Natural killer cell (primary cell): ENCODE measurements around the gene DNAI1. TPM values are rescaled to one million over a fixed set of nuclear protein-coding genes. Genes with fewer than 3 reads are reported as not detected.

ENCODE experiments used
- ATAC-seq, 3 donors: fragments of 150-1000 bp in 2 of 3; fragments of 200-7000 bp in 1 of 3; cut with Tn5 transposase; 1 replicate in 1 of 3; 2 replicates in 2 of 3; pipeline ENCODE4 v1.10.0; 2021; ENCODE audit warnings: mild to moderate bottlenecking in 2 of 3, moderate library complexity in 2 of 3
- DNase-seq, 2 donors: peaks; one replicate each; pipeline versions ENCODE4 v3.0.0 to v3.0.0-alpha.2; 2013 to 2021; ENCODE audit warnings: mixed read lengths in 1 of 2
- H3K27ac ChIP-seq: one replicate; pipeline ENCODE4 v1.5.1; 2013; ENCODE audit warnings: mild to moderate bottlenecking, low read length
- H3K27me3 ChIP-seq: one replicate; pipeline ENCODE4 v1.6.1; 2013; ENCODE audit warnings: low read length; ENCODE audit not compliant: control insufficient read depth, insufficient read depth
- H3K36me3 ChIP-seq: one replicate; pipeline ENCODE4 v1.6.1; 2013; ENCODE audit warnings: low read length; ENCODE audit not compliant: control insufficient read depth, insufficient read depth
- H3K4me1 ChIP-seq: one replicate; pipeline ENCODE4 v1.6.1; 2013; ENCODE audit warnings: low read length; ENCODE audit not compliant: control insufficient read depth, insufficient read depth
- H3K4me3 ChIP-seq: one replicate; pipeline ENCODE4 v1.5.1; 2013; ENCODE audit warnings: low read length
- H3K9me3 ChIP-seq: one replicate; pipeline ENCODE4 v1.6.1; 2013; ENCODE audit warnings: low read length; ENCODE audit not compliant: control insufficient read depth, insufficient read depth
- H3K27ac Mint-ChIP-seq, 2 donors: one replicate each; pipeline ENCODE4 v1.8.0; 2022; ENCODE audit warnings: mild to moderate bottlenecking in 2 of 2, mixed read lengths in 2 of 2, moderate library complexity in 1 of 2
- H3K27me3 Mint-ChIP-seq, 2 donors: one replicate each; pipeline ENCODE4 v1.8.0; 2022; ENCODE audit warnings: low read depth in 2 of 2, mixed read lengths in 2 of 2
- H3K36me3 Mint-ChIP-seq: one replicate; pipeline ENCODE4 v1.8.0; 2022; ENCODE audit warnings: mixed read lengths
- H3K4me1 Mint-ChIP-seq, 2 donors: one replicate each; pipeline ENCODE4 v1.8.0; 2022; ENCODE audit warnings: mixed read lengths in 2 of 2
- H3K4me3 Mint-ChIP-seq: one replicate; pipeline ENCODE4 v1.8.0; 2022; ENCODE audit warnings: mild to moderate bottlenecking, moderate library complexity, mixed read lengths
- H3K9me3 Mint-ChIP-seq, 2 donors: one replicate each; pipeline ENCODE4 v1.8.0; 2022; ENCODE audit warnings: mixed read lengths in 2 of 2
- WGBS: methylation state at CpG from one replicate; pipeline ENCODE4 v1.1.7; 2013; ENCODE audit warnings: missing lambda C conversion rate; ENCODE audit not compliant: insufficient coverage; 5-methylcytosine and 5-hydroxymethylcytosine counted together
- intact Hi-C: fragments of 100-400 bp; cut with micrococcal nuclease; formaldehyde crosslinking; loops from one replicate; pipeline ENCODE4 v1.14.2; 2022
- total RNA-seq, 4 donors: library from RNA; stranded (reverse); fragments of 120-200 nt in 1 of 4; gene quantifications; one replicate each; pipeline versions ENCODE4 v1.2.3 to v1.2.4, GENCODE V29; 2013 to 2022
- TF ChIP-seq, protein P1 (sequence below): fragments of 200-600 bp; IDR thresholded peaks from one replicate; pipeline ENCODE4 v1.8.0; 2022; ENCODE audit warnings: antibody characterized with exemption

Gene DNAI1
- total RNA-seq, 3 donors from 2014 or later (not counting 1 experiment from before 2014, with no cell fraction given) = not detected

- 79% methylated on average over 5 of the region's 5 CpGs for WGBS
- Histone ChIP-seq H3K36me3 (no peaks in the 10 kb centered on the region), H3K9me3 (no peaks in the 10 kb centered on the region), H3K4me1 (no peaks in the 10 kb centered on the region), H3K27me3 (no peaks in the 10 kb centered on the region), H3K27ac (no peak overlapping the region), H3K4me3 (no peak overlapping the region)
- intact Hi-C loops = no loop called here
- H3K4me1 Mint-ChIP-seq = no peaks in the 10 kb centered on the region
- DNase-seq (no peak), ATAC-seq (peak in 1 of 3 donors; percentile 18)
- no peak overlapping the region for H3K27ac Mint-ChIP-seq
- H3K9me3 Mint-ChIP-seq = no peaks in the 10 kb centered on the region
- no peaks in the 10 kb centered on the region for H3K36me3 Mint-ChIP-seq
- TF ChIP-seq, protein P1, sequence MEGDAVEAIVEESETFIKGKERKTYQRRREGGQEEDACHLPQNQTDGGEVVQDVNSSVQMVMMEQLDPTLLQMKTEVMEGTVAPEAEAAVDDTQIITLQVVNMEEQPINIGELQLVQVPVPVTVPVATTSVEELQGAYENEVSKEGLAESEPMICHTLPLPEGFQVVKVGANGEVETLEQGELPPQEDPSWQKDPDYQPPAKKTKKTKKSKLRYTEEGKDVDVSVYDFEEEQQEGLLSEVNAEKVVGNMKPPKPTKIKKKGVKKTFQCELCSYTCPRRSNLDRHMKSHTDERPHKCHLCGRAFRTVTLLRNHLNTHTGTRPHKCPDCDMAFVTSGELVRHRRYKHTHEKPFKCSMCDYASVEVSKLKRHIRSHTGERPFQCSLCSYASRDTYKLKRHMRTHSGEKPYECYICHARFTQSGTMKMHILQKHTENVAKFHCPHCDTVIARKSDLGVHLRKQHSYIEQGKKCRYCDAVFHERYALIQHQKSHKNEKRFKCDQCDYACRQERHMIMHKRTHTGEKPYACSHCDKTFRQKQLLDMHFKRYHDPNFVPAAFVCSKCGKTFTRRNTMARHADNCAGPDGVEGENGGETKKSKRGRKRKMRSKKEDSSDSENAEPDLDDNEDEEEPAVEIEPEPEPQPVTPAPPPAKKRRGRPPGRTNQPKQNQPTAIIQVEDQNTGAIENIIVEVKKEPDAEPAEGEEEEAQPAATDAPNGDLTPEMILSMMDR = no peak
- peaks cover 0 to 8% of the 10 kb centered on the region in 2 donors for H3K27me3 Mint-ChIP-seq
- no peak overlapping the region for H3K4me3 Mint-ChIP-seq
These were observed 92.2 kb downstream of the DNAI1 start for GRCh38 chr9:34550681-34551270.

DNA sequence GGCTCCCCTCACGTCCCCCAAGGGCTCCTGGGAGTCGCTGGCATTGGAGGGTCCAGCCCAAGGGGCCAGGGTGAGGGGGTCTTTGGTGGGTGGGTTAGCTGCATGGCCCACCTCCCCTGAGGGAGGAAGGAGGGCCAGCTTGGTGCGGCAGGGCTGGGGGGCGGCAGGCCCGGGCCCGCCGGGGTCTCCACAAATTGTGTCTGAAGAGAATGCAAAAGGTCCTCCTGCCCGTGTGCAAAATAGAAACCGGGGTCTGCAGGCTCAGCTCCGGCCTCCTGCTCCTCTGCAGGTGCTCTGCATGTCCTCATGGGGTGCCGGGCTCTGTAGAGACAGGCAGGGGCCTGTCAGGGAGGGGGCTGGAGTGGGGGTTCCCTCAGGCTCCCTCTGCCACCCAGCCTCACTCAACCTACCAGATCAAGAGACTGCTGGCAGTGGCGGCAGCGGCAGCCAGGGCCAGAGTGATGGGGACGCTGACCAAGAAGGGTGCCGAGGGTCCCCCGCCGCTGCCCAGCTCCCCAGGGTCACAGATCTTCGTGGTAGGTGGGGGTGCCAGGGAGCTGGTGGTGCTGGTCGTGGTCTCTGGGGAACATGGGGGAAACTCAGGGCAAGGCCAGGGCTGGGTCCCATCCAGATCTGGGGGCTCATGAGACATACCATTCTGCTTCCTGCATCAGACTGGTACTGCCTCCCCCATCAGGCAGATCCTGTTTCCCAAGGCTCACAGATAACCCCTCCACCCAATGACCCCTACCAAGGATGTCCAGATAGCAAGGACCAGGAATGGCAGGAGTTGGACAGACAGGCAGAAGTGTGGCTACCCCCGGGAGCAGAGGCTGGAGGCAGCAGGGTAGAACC is 93.4 kb downstream of the DNAI1 start:
- DNase-seq (no peak), ATAC-seq (no peak)
- intact Hi-C loops = no loop called here
- no peaks in the 10 kb centered on the region for H3K9me3 Mint-ChIP-seq
- Histone ChIP-seq H3K36me3 (no peaks in the 10 kb centered on the region), H3K9me3 (no peaks in the 10 kb centered on the region), H3K4me1 (no peaks in the 10 kb centered on the region), H3K27ac (no peak overlapping the region), H3K27me3 (no peaks in the 10 kb centered on the region), H3K4me3 (no peak overlapping the region)
- H3K27me3 Mint-ChIP-seq = peaks cover 0 to 12% of the 10 kb centered on the region in 2 donors
- H3K36me3 Mint-ChIP-seq = no peaks in the 10 kb centered on the region
- H3K27ac Mint-ChIP-seq = no peak overlapping the region
- H3K4me3 Mint-ChIP-seq = no peak overlapping the region
- TF ChIP-seq, protein P1 = no peak
- H3K4me1 Mint-ChIP-seq = no peaks in the 10 kb centered on the region
- 79% methylated on average over 20 of the region's 20 CpGs for WGBS

DNA sequence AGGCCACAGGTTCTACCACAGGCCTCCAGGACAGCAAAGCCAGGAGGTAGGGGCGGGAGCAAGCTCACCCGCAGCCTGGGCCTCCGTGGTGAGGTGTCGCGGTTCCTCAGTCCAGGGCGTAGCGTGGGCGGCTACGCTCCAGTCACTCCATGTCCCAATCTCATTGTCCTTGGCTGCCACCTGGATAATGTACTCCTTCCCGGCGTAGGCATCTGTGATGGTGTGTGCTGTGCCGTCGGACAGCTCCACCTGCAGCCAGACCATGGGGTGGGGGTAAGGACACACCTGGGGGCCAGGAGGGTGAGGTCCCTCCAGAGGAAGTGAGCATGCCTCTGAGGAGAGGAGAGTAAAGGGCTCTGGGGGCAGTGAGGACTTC is 94.0 kb downstream of the DNAI1 start:
- no peak for DNase-seq
- H3K4me1 ChIP-seq = no peaks in the 10 kb centered on the region
- H3K4me3 ChIP-seq = no peak overlapping the region
- no peak overlapping the region for H3K27ac ChIP-seq
- intact Hi-C loops = no loop called here
- no peaks in the 10 kb centered on the region for H3K9me3 Mint-ChIP-seq
- no peak overlapping the region for H3K27ac Mint-ChIP-seq
- H3K36me3 ChIP-seq = no peaks in the 10 kb centered on the region
- ATAC-seq = no peak
- TF ChIP-seq, protein P1 = no peak
- WGBS = 84% methylated on average over 13 of the region's 13 CpGs
- H3K27me3 ChIP-seq = no peaks in the 10 kb centered on the region
- H3K27me3 Mint-ChIP-seq = peaks cover 0 to 14% of the 10 kb centered on the region in 2 donors
- H3K9me3 ChIP-seq = no peaks in the 10 kb centered on the region
- H3K36me3 Mint-ChIP-seq = no peaks in the 10 kb centered on the region
- no peak overlapping the region for H3K4me3 Mint-ChIP-seq
- H3K4me1 Mint-ChIP-seq = no peaks in the 10 kb centered on the region
